ENCODE data around the gene NES.

Gene NES

GRCh38 chr1:156705918-156706656, 28.9 kb upstream of the NES start (continued):
- TF ChIP-seq ZNF302 (tag by site-specific recombination; IDR thresholded peaks at IDR 0.05; ENCODE audit: low read depth) (no peak), KLF10 (tag by site-specific recombination; IDR thresholded peaks at IDR 0.05) (peak; percentile 61; the same call in 1 of the 2 replicates), ZNF366 (tag by site-specific recombination; conservative IDR thresholded peaks at IDR 0.05) (peak; percentile 83), ZNF510 (tag by site-specific recombination; IDR thresholded peaks at IDR 0.05; ENCODE audit: insufficient replicate concordance) (no peak), ZNF239 (tag by site-specific recombination; IDR thresholded peaks at IDR 0.05) (peak; percentile 8; the same call in 1 of the 2 replicates), PBX3 (CRISPR knock-in tag; IDR thresholded peaks at IDR 0.05) (no peak), REPIN1 (tag by site-specific recombination; IDR thresholded peaks at IDR 0.05; ENCODE audit: low read depth) (no peak), ZNF747 (tag by site-specific recombination; IDR thresholded peaks at IDR 0.05) (no peak), ZNF292 (tag by site-specific recombination; IDR thresholded peaks at IDR 0.05; ENCODE audit: borderline replicate concordance, low read depth) (no peak), ZNF692 (tag by site-specific recombination; IDR thresholded peaks at IDR 0.05) (peak; percentile 76), ZNF221 (tag by site-specific recombination; IDR thresholded peaks at IDR 0.05; ENCODE audit: borderline replicate concordance) (no peak), ZNF10 (tag by site-specific recombination; IDR thresholded peaks at IDR 0.05) (no peak), HOXD13 (CRISPR knock-in tag; IDR thresholded peaks at IDR 0.05; ENCODE audit: borderline replicate concordance) (no peak), ZNF354C (tag by site-specific recombination; IDR thresholded peaks at IDR 0.05; ENCODE audit: borderline replicate concordance, low read depth) (no peak)

- POLR2A ChIA-PET, result interaction anchor here (0.7 to 4.9 kb wide), 6 partner anchors 16 to 185 kb away, joined by 3 to 43 read pairs (median 4); partner anchors contain the start of genes ISG20L2 and METTL25B
- Histone ChIP-seq H3K4me3 (ENCODE audit: low read depth, low read length) (peak within 1 kb of the TSS; percentile 36), H3K27ac (ENCODE audit: extremely low read depth, low read depth, low read length) (peak within 1 kb of the TSS; percentile 39; the same call in 1 of the 2 replicates), H3K4me1 (ENCODE audit: control insufficient read depth, insufficient read depth, low read length) (peaks cover 12% of the 10 kb centered on the region), H3K36me3 (ENCODE audit: control insufficient read depth in 2 of 2, insufficient read depth in 1 of 2, low read length in 2 of 2) (peaks cover 0 to 9% of the 10 kb centered on the region in 2 experiments; a peak in 1 of 3 replicates), H3K9me3 (ENCODE audit: control insufficient read depth, insufficient read depth, low read depth, low read length) (no peaks in the 10 kb centered on the region)
- CTCF ChIA-PET, result interaction anchor here (0.6 to 20.2 kb wide), 28 partner anchors 8 to 259 kb away, joined by 3 to 579 read pairs (median 5); partner anchors contain the start of genes HAPLN2, ISG20L2, METTL25B and NES
- TF ChIP-seq ZNF214 (tag by site-specific recombination; IDR thresholded peaks at IDR 0.05; ENCODE audit: borderline replicate concordance), result no peak
- no peak for TF ChIP-seq ZNF280C (tag by site-specific recombination; IDR thresholded peaks at IDR 0.05)
- TF ChIP-seq OVOL3 (tag by site-specific recombination; IDR thresholded peaks at IDR 0.05), result no peak
- no peak for TF ChIP-seq ZNF146 (tag by site-specific recombination; IDR thresholded peaks at IDR 0.05)
- no peak for TF ChIP-seq SCRT2 (tag by site-specific recombination; IDR thresholded peaks at IDR 0.05)
- 0 out of 2 replicates have a peak, but pooled peaks have one; percentile 10 for TF ChIP-seq ZNF239 (tag by site-specific recombination; IDR thresholded peaks at IDR 0.05)
- TF ChIP-seq ZNF692 (tag by site-specific recombination; IDR thresholded peaks at IDR 0.05), result peak; percentile 85
- TF ChIP-seq SP3 (tag by site-specific recombination; IDR thresholded peaks at IDR 0.05), result peak; percentile 65
- peak; percentile 8; the same call in 1 of the 2 replicates for TF ChIP-seq KLF9 (tag by site-specific recombination; IDR thresholded peaks at IDR 0.05; ENCODE audit: low read depth)
- no peak for TF ChIP-seq ZFP3 (tag by site-specific recombination; IDR thresholded peaks at IDR 0.05; ENCODE audit: low read depth)
- no peak for TF ChIP-seq ATF2 (tag by site-specific recombination; IDR thresholded peaks at IDR 0.05; ENCODE audit: low read depth)
- no peak for TF ChIP-seq ZNF394 (tag by site-specific recombination; IDR thresholded peaks at IDR 0.05; ENCODE audit: borderline replicate concordance)
- TF ChIP-seq MEIS1 (CRISPR knock-in tag; IDR thresholded peaks at IDR 0.05; ENCODE audit: borderline replicate concordance), result no peak
- TF ChIP-seq ZNF174 (tag by site-specific recombination; IDR thresholded peaks at IDR 0.05), result no peak
- TF ChIP-seq ZNF335 (tag by site-specific recombination; conservative IDR thresholded peaks at IDR 0.05), result peak; percentile 63; the same call in 1 of the 2 replicates
Measured at GRCh38 chr1:156705321-156705917, 28.2 kb upstream of the NES start, which contains the start of gene CRABP2. Gene CRABP2, minus strand, starts transcription at chr1:156705583. Its CDS starts 137 bp downstream, at chr1:156705446.

Measured in HEK293 (cell line).